G401 (cell line): ENCODE measurements around the gene TBC1D17. TPM values are rescaled to one million over a fixed set of nuclear protein-coding genes. Genes with fewer than 3 reads are reported as not detected.

Experiments
- DNase-seq: peaks from one replicate; pipeline ENCODE4 v3.0.0-alpha.2; 2015; ENCODE audit warnings: low spot score
- in situ Hi-C: cut with HindIII; loops from 2 replicates; pipeline ENCODE4 v1.10.0; 2016; ENCODE audit warnings: low sequenced_read_pairs, mixed read lengths
- total RNA-seq: library from RNA; depleted of rRNA; stranded (reverse); fragments of >200 nt; shearing (Covaris generic); gene quantifications from 2 replicates; pipeline ENCODE4 v1.2.3, GENCODE V29; 2014

Gene TBC1D17
- total RNA-seq, 1 experiment from 2014 or later, result 6.5 TPM

GRCh38 chr19:49859682-49860335, 17.7 kb upstream of the TBC1D17 start:
- no peak for DNase-seq
- in situ Hi-C loops, result no loop called here

DNA sequence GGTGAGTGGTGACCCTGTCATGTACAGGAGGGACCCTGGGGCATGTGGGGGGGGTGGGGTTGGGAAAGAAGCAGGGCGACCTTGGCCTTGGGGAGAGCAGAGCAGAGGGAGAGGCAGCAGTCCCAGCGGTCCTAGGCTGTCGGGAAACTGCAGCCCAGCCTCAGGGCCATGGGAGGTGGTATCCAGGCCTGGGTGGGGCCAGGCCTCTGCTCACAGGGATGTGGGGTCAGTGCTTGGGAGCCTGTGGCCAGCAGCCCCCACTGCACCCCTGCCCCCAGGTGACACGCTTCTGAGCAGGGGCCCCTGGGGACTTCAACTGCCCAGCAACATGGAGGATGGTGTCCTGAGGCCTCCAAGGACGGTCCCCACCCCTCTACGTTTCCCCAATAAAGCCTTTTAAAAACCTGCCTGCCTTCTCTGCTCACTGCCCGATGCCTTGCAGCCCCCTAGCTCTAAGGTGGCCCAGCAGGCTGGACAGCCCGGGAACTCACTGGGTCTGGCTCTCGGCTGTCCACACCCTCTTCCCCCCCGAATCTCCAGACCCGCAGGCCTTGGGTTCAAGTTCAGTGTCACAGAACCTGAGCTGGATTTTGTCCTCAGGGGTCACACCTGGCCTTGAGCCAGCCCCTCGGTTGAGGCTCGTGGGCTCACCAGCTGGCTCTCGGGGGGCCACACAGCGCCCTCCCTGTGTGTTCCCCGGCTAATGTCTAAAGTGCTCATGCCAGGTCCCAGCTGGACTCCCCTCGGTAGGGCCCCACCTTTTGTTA, 17.0 kb upstream of the TBC1D17 start:
- in situ Hi-C loops, result no loop called here

DNA sequence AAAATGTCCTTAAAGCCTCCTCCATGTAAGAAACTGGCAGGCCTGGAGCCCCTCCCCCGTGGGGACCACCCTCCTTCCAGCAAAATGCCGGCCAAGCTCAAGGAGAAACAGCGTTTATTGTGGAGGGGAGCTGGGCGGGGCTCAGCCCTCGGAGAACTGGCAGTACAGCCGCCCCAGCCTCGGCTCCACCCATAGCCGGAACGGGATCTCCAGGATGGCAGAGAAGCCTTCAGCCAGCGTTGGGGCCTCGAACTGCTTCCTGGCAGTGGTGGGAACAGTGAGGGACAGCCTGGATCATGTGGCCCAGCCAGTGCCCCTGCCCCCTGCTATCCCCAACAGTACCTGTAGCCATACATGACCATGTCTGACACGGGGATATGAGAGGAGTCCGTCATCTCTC, 16.4 kb upstream of the TBC1D17 start:
- in situ Hi-C loops, result no loop called here
- DNase-seq, result peak; percentile 48

More for the DNA sequence above, 17.0 kb upstream of the TBC1D17 start:
- no peak for DNase-seq

DNA sequence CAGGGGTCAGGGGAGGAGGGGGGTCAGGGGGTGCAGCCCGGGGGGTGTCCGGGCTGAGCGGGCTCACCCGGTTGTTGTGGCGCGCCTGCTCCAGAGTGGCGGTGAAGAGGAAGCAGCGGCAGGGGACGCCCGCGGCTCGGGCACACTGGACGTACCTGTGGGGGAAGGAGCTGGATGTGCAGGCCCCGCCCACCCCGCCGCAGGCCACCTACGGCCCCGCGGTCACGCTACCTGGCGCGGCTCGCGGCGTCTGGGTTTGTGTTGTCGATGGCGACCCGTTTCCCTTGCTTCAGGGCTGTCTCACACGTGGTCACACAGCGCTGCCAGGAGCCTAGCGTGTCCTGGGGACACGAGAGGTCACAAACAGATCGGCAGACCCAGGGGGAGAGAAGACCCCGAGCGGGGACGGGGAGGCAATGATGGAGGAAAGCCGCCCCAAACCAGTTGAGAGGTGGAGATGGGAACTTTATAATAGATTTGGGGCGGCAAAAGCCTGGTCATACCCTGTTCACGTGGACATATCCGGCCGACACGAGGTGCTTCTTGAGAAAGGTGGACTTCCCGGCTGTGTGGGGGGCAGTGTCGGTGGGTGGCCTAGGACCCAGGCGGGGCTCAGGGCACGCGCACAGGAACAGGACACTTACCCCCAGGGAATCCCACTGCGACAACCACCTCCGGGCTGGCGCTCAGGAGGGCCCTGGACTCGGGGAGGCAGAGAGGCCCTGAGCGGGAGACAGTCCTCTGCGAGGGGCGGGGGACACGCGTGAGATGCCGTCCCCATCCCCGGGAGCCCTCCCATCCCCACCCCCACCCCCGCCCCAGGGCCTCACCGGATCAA, 15.7 kb upstream of the TBC1D17 start:
- DNase-seq, result no peak
- in situ Hi-C loops, result no loop called here

DNA sequence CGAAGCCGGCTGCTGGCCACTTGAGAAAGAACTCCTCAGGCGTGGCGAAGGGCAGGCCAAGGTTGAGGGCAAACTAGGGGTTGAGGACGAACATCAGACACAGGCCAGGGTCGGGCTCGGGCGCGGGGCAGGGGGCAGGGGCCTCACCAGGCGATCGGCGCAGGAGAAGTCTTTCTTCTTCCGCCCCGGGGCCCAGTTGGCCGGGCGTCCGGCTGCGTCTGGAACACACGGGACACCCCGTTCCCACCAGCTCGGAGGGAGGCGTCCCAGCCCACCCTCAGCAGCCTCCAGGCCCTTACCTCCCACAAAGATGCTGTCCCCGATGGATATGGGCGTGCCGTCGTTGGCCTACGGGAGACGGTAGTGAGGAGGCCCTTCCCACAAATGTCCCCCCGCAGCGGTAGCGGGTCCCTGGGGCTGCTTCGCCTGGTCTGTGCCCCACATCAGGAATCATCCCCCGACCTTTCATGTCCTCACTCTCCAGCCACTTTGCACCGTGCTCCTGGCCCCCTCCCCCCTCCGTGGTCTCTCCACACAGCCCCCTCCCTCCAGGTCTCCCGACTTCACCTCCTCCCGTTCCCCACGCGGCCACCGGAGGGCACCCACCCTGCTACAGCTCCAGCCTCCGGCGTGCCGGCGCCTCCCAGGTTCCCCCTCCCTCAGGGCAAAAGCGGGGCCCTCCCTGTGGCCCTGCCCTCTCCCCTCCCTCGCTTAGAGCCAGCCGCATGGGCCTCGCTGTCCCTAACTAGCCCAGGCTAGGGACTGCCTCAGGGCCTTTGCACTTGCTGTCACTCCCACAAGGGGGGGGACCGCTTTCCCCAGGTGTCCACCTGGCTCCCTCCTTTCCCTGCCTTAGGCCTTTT, 14.9 kb upstream of the TBC1D17 start:
- no peak for DNase-seq
- in situ Hi-C loops, result no loop called here

DNA sequence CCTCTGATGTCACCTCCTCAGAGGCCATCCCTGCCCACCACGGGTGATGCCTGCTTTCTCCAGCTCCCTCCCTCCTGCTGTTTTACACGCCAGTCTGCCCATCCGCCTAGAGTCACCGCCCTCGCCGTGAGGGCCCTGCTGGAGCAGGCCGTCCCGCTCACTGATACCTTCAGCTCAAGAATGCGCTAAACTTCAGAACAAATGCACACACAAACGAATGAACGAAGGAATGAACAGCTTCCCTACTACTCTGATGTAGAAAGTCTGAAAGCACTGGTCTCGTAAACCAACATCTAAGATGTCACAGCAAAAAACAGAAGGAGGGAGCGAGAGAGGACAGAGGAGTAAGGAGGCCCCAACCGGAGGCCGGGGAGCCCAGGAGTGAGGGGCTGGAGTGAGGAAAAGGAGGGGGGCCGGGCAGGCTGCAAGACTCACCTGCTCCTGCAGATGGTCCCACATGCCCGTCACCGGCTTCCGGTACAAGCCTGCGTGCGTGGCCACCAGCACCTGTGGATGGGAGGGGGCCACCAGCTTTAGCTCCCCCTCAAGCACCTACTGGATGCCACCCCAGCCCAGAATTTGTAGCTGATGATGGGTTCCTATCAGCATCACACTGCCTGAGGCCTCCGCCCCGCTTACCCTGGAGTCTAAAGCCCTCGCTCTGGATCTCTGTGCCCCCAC, 14.1 kb upstream of the TBC1D17 start:
- no peak for DNase-seq
- in situ Hi-C loops, result no loop called here

DNA sequence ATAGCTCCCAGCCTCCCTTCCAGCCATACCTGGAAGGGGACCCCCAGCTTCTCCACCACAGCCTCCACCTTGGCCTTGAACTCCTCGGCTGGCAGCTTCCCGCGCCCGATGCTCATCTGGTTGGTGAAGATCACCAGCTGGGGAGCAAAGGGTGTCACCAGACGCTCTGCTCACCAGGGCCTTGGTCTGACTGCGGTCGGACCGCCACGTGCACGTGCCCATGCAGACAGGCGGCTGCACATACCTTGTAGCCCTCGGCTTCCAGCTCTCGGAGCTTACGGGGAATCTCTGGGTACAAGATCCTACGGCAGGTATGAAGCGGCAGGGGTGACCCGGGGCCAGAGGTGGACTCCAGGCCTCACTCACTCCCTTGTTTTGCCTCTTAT, 13.6 kb upstream of the TBC1D17 start:
- in situ Hi-C loops, result no loop called here

DNA sequence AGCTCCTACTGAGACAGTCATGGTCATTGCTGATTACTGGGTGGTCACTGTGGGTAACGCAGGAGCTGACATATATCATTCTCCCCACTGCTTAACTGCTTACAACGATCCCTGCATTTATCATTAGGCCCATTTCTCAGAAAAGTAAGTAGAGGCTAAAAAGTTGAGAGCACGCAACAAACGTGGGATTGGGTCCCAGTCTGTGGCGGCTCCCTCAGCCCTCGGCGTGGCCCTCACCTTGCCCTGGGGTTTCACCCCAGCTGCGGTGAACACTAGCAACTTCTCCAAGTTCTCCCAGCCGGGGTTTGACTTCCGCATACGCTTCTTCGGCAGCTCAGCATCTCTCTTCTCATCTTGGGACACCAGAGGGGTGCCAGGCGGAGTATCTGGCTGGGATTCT, 12.6 kb upstream of the TBC1D17 start:
- DNase-seq, result no peak
- in situ Hi-C loops, result no loop called here

More for the DNA sequence above, 13.6 kb upstream of the TBC1D17 start:
- no peak for DNase-seq

DNA sequence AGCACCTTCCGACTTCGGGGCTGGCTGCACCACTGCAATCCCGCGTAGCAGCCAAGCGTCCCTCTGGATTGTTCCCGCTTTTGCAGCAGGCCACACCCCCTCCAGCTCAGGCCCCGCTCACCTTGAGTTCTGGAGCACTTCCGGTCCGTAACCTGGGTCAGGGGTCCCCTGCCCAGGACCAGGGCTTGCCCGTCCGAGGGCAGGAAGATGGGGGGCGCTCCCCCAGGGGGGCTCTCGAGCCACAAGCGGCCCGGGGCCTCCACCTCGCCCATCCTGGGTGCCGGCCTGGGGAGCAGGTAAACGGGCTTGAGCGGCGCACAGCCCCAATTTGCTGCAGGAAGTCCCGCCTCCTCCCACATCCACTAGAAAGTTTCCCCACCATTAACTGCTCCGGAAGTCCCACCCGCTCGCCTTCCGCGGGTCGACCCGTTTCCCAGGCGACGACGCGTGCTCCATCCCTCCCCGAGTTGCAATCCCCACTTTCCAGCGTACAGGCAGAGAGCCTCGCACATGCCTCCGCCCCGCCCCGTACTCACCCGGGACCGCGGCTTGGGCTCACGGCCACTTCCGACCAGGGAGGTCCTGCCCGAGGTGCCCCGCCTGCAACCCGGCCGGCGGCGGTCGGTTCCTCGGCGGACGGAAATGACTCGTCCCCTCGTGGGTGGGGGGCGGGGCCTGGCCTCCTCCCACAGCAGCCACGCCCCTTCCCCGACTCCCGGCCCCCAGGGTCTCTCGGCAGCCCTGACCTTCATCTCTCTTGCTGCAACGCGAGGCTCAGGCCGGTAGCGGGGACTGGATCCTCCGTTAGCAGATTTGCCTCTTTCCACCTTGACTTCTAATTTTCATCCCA, 10.3 kb upstream of the TBC1D17 start, which contains the start of gene PNKP:
TSS of gene PNKP (minus strand) at position 644 of the 850 bp plus-strand sequence. CDS start at position 272, 372 bp downstream.
- in situ Hi-C loops, result no loop called here
- DNase-seq, result peak; percentile 96

DNA sequence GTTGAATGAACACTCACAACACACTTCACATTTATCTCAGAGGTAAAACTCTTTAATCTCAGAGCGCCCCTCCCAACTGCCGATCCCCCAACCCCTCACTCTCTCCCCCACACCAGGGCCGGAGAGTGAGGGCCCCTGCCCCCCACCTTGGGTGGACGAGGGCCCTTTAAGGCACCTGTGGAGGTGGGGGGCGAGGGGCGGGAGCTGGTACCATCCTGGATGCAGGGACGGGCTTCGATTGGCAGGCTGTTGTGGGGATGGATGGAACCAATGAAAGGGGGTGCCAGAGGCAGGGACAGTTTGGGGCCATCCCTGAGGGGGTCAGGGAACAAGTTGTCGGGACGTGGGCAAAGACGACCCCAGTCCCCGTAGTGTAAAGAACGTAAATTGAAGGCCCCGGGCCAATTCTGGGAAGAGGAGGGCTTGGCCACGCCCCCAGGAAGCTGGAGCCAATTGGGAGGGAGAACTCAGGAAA, 8.5 kb upstream of the TBC1D17 start:
- in situ Hi-C loops, result no loop called here
- no peak for DNase-seq

- DNase-seq, result peak; percentile 100
- in situ Hi-C loops, result no loop called here
Measured at GRCh38 chr19:49869484-49870308, 7.8 kb upstream of the TBC1D17 start.

GRCh38 chr19:49870309-49870901, 7.1 kb upstream of the TBC1D17 start:
- in situ Hi-C loops, result no loop called here
- no peak for DNase-seq

GRCh38 chr19:49871349-49871985, 6.0 kb upstream of the TBC1D17 start:
- no peak for DNase-seq
- in situ Hi-C loops, result no loop called here

DNA sequence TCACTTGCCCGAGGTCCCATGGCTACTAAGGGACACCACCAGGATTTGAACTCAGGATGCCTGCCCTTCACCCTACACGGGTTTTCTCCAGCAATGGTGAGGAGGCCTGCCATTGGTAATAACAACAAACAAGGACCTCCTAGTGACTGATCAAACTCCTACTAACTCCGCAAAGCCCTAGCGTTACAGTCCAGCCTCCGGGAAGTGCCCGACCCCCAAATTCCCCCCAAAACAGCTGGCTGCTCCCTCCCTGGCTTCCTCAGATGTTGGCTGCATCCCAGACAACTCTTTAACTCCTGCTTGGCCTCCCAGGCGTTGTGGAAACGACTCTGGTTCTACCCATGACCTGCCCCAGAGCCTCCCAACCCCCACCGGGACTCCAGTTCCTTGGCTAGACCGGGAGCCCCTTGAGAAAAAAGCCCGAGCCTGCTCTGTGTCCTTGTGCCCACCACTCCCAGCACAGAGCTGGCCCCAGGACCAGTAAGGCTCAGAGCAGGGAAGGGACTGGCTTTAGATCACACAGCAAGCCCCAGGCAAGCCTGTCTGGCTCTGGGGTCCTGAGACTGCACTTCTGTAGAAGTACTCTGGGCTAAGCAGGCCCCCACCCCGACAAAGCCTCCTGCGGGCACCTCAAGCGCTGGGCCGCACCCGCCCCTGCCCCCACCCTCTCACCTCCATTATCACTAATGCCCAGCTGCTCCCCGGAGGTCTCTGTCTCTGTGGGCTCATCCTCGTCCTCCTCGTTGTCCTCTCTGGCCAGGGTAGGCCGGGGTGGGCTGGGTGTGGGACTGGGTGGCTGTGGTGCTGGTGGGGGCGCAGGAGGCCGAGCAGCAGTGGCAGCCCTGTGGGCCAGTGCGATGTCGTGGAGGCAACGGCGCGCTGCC, 5.0 kb upstream of the TBC1D17 start:
- DNase-seq, result no peak
- in situ Hi-C loops, result no loop called here

GRCh38 chr19:49873129-49873521, 4.4 kb upstream of the TBC1D17 start:
- DNase-seq, result no peak
- in situ Hi-C loops, result no loop called here
